Epithelial cell of proximal tubule (primary cell): ENCODE measurements around the gene HLF. TPM values are rescaled to one million over a fixed set of nuclear protein-coding genes. Genes with fewer than 3 reads are reported as not detected.
"Not testable (repeated sequence)": the region's sequence is repeated elsewhere in the genome, so short reads cannot be mapped to it uniquely, and the experiment has no call there.

Experiments
- DNase-seq: peaks from one replicate; pipeline ENCODE4 v3.0.0-alpha.2; 2011; ENCODE audit warnings: low read depth
- H3K4me3 ChIP-seq: 2 replicates; pipeline ENCODE4 v1.5.1; 2011; ENCODE audit warnings: low read depth, mild to moderate bottlenecking, low read length
- CTCF ChIP-seq: conservative IDR thresholded peaks from 2 replicates; pipeline ENCODE4 v1.5.1; 2012; ENCODE audit warnings: low read depth, mild to moderate bottlenecking, low read length
- total RNA-seq: library from RNA; depleted of rRNA; stranded (reverse); fragments of >200 nt; gene quantifications from 2 replicates; pipeline ENCODE4 v1.2.3, GENCODE V29; 2015

Gene HLF
- total RNA-seq, 1 donor from 2014 or later: 0.75 TPM

- no peak overlapping the region for H3K4me3 ChIP-seq
- TF ChIP-seq CTCF: no peak
- DNase-seq: no peak
Observed at GRCh38 chr17:55323518-55324295, 58.9 kb downstream of the HLF start.

GRCh38 chr17:55324296-55324978, 59.7 kb downstream of the HLF start:
- DNase-seq: no peak
- no peak overlapping the region for H3K4me3 ChIP-seq
- TF ChIP-seq CTCF: peak; percentile 25

- no peak for TF ChIP-seq CTCF
- DNase-seq: no peak
Observed at GRCh38 chr17:55325406-55325805, 60.6 kb downstream of the HLF start.

GRCh38 chr17:55326030-55326429, 61.3 kb downstream of the HLF start:
- H3K4me3 ChIP-seq: no peak overlapping the region
- no peak for DNase-seq
- no peak for TF ChIP-seq CTCF

More at GRCh38 chr17:55325406-55325805, 60.6 kb downstream of the HLF start:
- H3K4me3 ChIP-seq: no peak overlapping the region

- no peak overlapping the region for H3K4me3 ChIP-seq
- TF ChIP-seq CTCF: no peak
- DNase-seq: no peak
Observed at GRCh38 chr17:55327225-55328088, 62.7 kb downstream of the HLF start.

GRCh38 chr17:55328514-55328913, 63.8 kb downstream of the HLF start:
- not testable (repeated sequence) for DNase-seq, H3K4me3 ChIP-seq

GRCh38 chr17:55330344-55330933, 65.7 kb downstream of the HLF start:
- TF ChIP-seq CTCF: no peak
- DNase-seq: no peak

More at GRCh38 chr17:55330344-55330933, 65.7 kb downstream of the HLF start:
- no peak overlapping the region for H3K4me3 ChIP-seq
